ENCODE results near the gene CARD11.

DNA sequence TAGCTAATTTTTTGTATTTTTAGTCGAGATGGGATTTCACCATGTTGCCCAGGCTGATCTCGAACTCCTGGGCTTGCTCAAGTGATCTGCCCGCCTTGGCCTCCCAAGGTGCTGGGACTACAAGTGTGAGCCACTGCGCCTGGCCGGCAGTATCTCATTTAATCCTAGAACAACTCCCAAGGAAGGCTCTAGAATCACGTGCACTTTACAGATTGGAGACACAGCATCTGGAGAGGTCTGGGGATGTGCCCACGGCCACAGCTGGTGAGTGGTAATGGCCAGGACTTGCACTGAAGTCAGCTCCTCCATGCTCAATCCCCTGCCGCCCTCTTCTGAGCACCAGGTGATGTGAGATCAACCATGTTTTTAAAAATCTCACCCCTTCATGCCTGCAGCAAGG, 43.1 kb downstream of the CARD11 start:
- TF ChIP-seq, protein P1, sequence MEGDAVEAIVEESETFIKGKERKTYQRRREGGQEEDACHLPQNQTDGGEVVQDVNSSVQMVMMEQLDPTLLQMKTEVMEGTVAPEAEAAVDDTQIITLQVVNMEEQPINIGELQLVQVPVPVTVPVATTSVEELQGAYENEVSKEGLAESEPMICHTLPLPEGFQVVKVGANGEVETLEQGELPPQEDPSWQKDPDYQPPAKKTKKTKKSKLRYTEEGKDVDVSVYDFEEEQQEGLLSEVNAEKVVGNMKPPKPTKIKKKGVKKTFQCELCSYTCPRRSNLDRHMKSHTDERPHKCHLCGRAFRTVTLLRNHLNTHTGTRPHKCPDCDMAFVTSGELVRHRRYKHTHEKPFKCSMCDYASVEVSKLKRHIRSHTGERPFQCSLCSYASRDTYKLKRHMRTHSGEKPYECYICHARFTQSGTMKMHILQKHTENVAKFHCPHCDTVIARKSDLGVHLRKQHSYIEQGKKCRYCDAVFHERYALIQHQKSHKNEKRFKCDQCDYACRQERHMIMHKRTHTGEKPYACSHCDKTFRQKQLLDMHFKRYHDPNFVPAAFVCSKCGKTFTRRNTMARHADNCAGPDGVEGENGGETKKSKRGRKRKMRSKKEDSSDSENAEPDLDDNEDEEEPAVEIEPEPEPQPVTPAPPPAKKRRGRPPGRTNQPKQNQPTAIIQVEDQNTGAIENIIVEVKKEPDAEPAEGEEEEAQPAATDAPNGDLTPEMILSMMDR (IDR thresholded peaks at IDR 0.05): no peak
- no peak for TF ChIP-seq POLR2A (IDR thresholded peaks at IDR 0.05)
